Nephron (organoid): ENCODE data around the gene PDE6B.
"Not testable (repeated sequence)": the region's sequence is repeated elsewhere in the genome, so short reads cannot be mapped to it uniquely, and the experiment has no call there.

Experiments
- H3K27ac Mint-ChIP-seq, 3 experiments: 2 replicates each; pipeline ENCODE4 v1.8.0; 2020; ENCODE audit warnings: mixed read lengths in 3 of 3, mild to moderate bottlenecking in 2 of 3, moderate library complexity in 1 of 3
- H3K27me3 Mint-ChIP-seq: 2 replicates; pipeline ENCODE4 v1.8.0; 2021; ENCODE audit warnings: low read depth, mild to moderate bottlenecking, moderate library complexity, mixed read lengths
- H3K36me3 Mint-ChIP-seq: 2 replicates; pipeline ENCODE4 v1.8.0; 2020; ENCODE audit warnings: low read depth, mixed read lengths
- H3K4me1 Mint-ChIP-seq: 2 replicates; pipeline ENCODE4 v1.8.0; 2020; ENCODE audit warnings: mixed read lengths
- H3K4me3 Mint-ChIP-seq, 3 experiments: 2 replicates each; pipeline ENCODE4 v1.8.0; 2020; ENCODE audit warnings: mild to moderate bottlenecking in 3 of 3, mixed read lengths in 3 of 3, moderate library complexity in 2 of 3
- H3K9me3 Mint-ChIP-seq: 2 replicates; pipeline ENCODE4 v1.8.0; 2020; ENCODE audit warnings: mixed read lengths
- TF ChIP-seq, protein P1 (sequence below), 3 experiments: fragments of 200-600 bp; sonication (generic); IDR thresholded peaks; one replicate each; pipeline ENCODE4 v1.5.0; 2021; ENCODE audit warnings: antibody characterized with exemption in 3 of 3; ENCODE audit not compliant: unreplicated experiment in 3 of 3

Gene PDE6B

DNA sequence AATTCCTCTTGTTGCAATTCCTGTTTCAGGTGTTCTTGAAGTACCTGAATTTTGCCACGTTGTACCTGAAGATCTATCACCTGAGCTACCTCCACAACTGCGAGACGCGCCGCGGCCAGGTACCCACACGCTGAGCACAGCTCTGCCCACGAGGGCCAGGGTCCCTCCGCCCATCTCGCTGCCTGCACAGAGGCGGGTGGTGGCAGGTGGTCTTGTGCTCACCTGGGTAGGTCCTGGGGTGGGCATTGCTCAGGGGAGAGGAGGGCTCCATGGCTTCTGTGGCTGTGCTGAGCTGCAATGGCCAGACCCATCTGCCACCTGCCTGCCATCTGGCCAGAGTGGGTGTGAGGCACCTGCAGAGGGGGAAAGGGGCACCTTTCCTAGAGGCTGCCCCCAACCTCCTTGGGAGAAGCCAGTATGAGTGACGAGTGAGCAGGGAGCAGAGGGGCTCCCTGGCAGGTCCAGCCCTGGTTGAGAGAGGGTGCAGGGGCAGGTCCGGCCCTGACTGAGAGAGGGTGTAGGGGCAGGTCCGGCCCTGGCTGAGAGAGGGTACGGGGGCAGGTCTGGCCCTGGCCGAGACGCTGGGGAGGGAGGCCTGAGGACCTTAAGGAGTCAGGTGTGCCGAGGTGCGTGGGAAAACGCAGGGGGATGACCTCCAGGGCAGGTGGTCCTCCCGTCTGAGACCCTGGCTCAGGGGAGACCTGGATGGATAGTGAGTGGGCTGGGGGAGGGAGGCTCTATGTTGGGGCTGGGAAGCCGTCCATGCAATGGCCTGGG lies 10.7 kb downstream of the PDE6B start:
- Mint-ChIP-seq H3K27me3 (peaks cover 23% of the 10 kb centered on the region), H3K9me3 (peaks cover 1% of the 10 kb centered on the region), H3K4me3 (no peak overlapping the region), H3K27ac (no peak overlapping the region), H3K4me1 (peaks cover 5% of the 10 kb centered on the region), H3K36me3 (peaks cover 10% of the 10 kb centered on the region)
- TF ChIP-seq, protein P1, sequence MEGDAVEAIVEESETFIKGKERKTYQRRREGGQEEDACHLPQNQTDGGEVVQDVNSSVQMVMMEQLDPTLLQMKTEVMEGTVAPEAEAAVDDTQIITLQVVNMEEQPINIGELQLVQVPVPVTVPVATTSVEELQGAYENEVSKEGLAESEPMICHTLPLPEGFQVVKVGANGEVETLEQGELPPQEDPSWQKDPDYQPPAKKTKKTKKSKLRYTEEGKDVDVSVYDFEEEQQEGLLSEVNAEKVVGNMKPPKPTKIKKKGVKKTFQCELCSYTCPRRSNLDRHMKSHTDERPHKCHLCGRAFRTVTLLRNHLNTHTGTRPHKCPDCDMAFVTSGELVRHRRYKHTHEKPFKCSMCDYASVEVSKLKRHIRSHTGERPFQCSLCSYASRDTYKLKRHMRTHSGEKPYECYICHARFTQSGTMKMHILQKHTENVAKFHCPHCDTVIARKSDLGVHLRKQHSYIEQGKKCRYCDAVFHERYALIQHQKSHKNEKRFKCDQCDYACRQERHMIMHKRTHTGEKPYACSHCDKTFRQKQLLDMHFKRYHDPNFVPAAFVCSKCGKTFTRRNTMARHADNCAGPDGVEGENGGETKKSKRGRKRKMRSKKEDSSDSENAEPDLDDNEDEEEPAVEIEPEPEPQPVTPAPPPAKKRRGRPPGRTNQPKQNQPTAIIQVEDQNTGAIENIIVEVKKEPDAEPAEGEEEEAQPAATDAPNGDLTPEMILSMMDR (IDR thresholded peaks at IDR 0.05; ENCODE audit: unreplicated experiment in 3 of 3), result no peak

DNA sequence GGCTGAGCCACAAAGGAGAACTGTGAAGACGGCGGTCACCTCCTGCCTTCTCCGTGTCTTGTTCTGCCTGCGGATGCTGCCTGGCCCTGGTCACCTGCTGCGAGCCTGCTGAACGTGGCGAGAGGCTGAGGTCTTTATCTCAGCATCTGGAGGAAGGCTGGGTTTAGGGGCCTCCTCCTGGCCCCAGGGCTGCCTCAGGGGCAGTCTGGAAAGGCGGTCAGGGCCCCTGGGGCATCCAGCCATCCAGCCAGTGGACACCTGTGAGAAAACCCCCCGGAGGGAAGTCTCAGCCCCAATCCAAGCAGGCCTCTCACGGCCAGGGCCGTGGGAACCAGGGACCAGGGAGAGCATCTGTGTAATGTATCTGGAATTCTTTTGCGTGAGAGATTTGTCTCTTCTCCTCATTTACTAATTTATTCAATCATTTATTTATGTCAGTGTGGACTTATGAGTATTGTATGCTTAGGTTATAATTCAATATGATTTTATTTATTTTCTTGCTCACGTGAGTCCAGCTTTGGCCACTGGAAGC lies 11.3 kb downstream of the PDE6B start:
- H3K27ac Mint-ChIP-seq, result no peak overlapping the region

DNA sequence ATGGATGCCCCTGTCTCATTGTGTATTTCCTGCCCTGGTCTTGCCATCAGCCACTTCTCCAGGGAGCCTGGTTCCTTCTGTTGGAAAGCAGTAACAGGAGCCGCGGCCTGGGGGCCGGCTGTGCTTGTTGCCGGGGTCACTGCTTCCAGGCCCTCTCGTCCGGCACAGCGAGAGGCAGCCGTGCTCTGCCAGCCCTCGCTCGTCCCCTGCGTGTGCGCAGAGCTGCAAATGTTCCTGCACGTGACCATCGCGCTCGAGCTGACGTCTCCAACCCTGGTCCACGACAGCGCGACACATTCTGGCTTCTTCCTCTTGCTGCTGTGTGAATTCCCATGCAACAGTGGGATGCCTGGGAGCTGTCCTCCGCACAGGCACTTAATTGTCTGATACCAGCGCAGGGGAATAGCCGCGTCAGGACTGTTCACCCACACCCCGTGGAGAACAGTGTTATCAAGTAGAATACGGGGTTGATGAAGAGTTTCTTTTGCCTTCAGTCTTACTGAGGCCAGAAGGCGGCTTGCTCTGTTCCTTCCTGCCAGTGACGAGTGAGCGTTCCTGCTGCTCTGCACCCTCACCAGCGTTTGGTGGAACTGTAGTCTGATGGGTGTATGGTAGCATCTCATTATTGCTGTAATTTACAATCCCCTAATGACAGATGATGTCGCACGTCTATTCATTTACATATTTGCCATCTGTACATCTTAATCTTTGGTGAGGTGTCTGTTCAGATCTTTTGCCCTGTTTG lies 12.3 kb downstream of the PDE6B start:
- Mint-ChIP-seq H3K4me3 (no peak overlapping the region), H3K27me3 (peaks cover 9% of the 10 kb centered on the region), H3K9me3 (peaks cover 3% of the 10 kb centered on the region), H3K36me3 (peaks cover 8% of the 10 kb centered on the region), H3K4me1 (no peaks in the 10 kb centered on the region), H3K27ac (no peak overlapping the region)
- TF ChIP-seq, protein P1 (IDR thresholded peaks at IDR 0.05; ENCODE audit: unreplicated experiment in 3 of 3), result no peak

More for the DNA sequence above, 11.3 kb downstream of the PDE6B start:
- no peaks in the 10 kb centered on the region for H3K4me1 Mint-ChIP-seq
- peaks cover 3% of the 10 kb centered on the region for H3K9me3 Mint-ChIP-seq
- H3K4me3 Mint-ChIP-seq, result no peak overlapping the region
- H3K36me3 Mint-ChIP-seq, result peaks cover 8% of the 10 kb centered on the region
- TF ChIP-seq, protein P1 (IDR thresholded peaks at IDR 0.05; ENCODE audit: unreplicated experiment in 3 of 3), result no peak
- H3K27me3 Mint-ChIP-seq, result peaks cover 19% of the 10 kb centered on the region

DNA sequence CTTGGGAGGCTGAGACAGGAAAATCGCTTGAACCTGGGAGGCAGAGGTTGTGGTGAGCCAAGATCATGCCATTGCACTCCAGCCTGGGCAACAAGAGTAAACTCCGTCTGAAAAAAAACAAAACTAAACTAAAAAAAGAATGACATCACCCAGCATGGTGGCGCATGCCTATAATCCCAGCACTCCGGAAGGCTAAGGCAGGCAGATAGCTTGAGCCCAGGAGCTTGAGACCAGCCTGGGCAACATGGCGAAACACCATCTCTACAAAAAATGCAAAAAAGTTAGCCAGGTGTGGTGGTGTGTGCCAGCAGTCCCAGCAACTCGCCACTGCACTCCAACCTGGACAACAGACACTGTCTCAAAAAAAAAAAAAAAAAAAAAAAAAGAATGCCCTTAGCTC lies 17.0 kb downstream of the PDE6B start:
- not testable (repeated sequence) for H3K9me3 Mint-ChIP-seq, H3K4me1 Mint-ChIP-seq, H3K27ac Mint-ChIP-seq, H3K4me3 Mint-ChIP-seq
- peaks cover 14% of the 10 kb centered on the region for H3K27me3 Mint-ChIP-seq
- H3K36me3 Mint-ChIP-seq, result peaks cover 12% of the 10 kb centered on the region

DNA sequence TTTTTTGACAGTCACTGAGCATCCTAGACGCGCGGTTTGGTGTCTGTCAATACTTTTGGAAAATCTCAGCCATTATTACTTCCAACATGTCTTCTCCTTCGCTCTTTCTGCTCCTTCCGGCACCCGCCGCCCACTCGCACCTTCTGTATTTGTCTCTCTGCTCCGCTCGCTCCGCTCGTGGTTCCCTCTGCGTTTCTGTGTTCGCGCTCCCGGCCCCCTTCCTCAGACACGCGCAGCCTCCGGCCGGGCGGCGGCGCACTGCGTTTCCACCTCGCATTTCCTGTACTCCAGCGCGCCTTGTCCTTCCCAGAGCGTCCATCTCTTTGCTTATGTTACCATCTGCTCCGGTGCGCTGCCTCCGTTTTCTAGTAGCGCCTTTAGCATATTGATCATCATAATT lies 21.1 kb downstream of the PDE6B start:
- peaks cover 2% of the 10 kb centered on the region for H3K9me3 Mint-ChIP-seq
- H3K27ac Mint-ChIP-seq, result peak overlapping the region in 1 of 3 experiments; percentile 33
- H3K27me3 Mint-ChIP-seq, result peaks cover 9% of the 10 kb centered on the region
- H3K36me3 Mint-ChIP-seq, result peaks cover 3% of the 10 kb centered on the region
- peaks cover 13% of the 10 kb centered on the region for H3K4me1 Mint-ChIP-seq
- H3K4me3 Mint-ChIP-seq, result no peak overlapping the region
- TF ChIP-seq, protein P1 (IDR thresholded peaks at IDR 0.05; ENCODE audit: unreplicated experiment in 3 of 3), result no peak

DNA sequence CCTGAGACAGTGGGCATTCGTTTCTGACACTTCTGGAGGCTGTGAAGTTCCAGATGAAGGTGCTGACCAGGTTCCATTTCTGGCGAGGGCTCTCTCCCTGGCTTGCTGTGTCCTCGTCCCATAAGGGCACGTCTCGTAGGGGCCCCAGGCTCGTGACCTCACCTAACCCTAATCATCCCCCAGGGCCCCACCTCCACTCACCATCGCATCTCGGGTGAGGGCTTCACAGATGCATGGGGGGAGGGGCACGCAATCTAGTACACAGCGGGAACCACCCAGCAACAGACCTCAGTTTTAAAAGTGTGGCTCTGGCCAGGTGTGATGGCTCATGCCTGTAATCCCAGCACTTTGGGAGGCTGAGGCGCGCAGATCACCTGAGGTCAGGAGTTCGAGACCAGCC lies 22.1 kb downstream of the PDE6B start:
- Mint-ChIP-seq H3K27ac (no peak overlapping the region), H3K9me3 (peaks cover 2% of the 10 kb centered on the region)

More for the DNA sequence above, 22.1 kb downstream of the PDE6B start:
- TF ChIP-seq, protein P1 (IDR thresholded peaks at IDR 0.05; ENCODE audit: unreplicated experiment in 3 of 3), result no peak
- H3K4me3 Mint-ChIP-seq, result no peak overlapping the region
- H3K4me1 Mint-ChIP-seq, result peaks cover 18% of the 10 kb centered on the region
- peaks cover 3% of the 10 kb centered on the region for H3K36me3 Mint-ChIP-seq
- peaks cover 16% of the 10 kb centered on the region for H3K27me3 Mint-ChIP-seq
